Mucosa of descending colon (tissue), 3 donors: ENCODE results near the gene BCL6. TPM values are rescaled to one million over a fixed set of nuclear protein-coding genes. Genes with fewer than 3 reads are reported as not detected.

ENCODE experiments used
- ATAC-seq: fragments of 200-7000 bp; cut with Tn5 transposase; one replicate; pipeline ENCODE4 v1.9.1; 2020; ENCODE audit warnings: mild to moderate bottlenecking, moderate library complexity
- DNase-seq, 3 donors: peaks; one replicate each; pipeline ENCODE4 v3.0.0-alpha.2; 2020
- H3K36me3 ChIP-seq: fragments of 200-600 bp; one replicate; pipeline ENCODE4 v1.8.0; 2021; ENCODE audit warnings: low read depth, mild to moderate bottlenecking
- H3K4me1 ChIP-seq: fragments of 200-600 bp; one replicate; pipeline ENCODE4 v1.8.0; 2021; ENCODE audit warnings: low read depth, mild to moderate bottlenecking
- H3K4me3 ChIP-seq: fragments of 200-600 bp; one replicate; pipeline ENCODE4 v1.8.0; 2021; ENCODE audit warnings: mild to moderate bottlenecking
- H3K9me3 ChIP-seq: fragments of 200-600 bp; one replicate; pipeline ENCODE4 v1.8.0; 2021; ENCODE audit warnings: mild to moderate bottlenecking
- CTCF ChIP-seq: fragments of 200-600 bp; IDR thresholded peaks from one replicate; pipeline ENCODE4 v1.8.0; 2022; ENCODE audit warnings: antibody characterized with exemption, mild to moderate bottlenecking
- intact Hi-C, 2 donors: fragments of 100-400 bp; cut with DNase I in 1 of 2; cut with micrococcal nuclease in 1 of 2; formaldehyde crosslinking; loops; one replicate each; pipeline versions ENCODE4 v1.11.0 to v1.11.1; 2022; cut with DNase I, micrococcal nuclease
- total RNA-seq, 3 donors: library from RNA; stranded (reverse); fragmentation: NEBNext Ultra II Directional in 2 of 3; extraction: Animal tissue kit (Norgen Biotek cat#: 25700) in 2 of 3; gene quantifications; one replicate each; pipeline versions ENCODE4 v1.2.1 to v1.2.4, GENCODE V29; 2021 to 2023
- donor health status: DM: no; HTN: no; CAD: no; lungs with moderate emphysema.
- donor health status: DM: no; HTN: no; CAD: no.
- donor health status: DM: no; HTN: yes; CAD: no.

The BCL6 gene
- total RNA-seq, 3 donors from 2014 or later, result 10.9 to 133 (median 23.8) TPM

DNA sequence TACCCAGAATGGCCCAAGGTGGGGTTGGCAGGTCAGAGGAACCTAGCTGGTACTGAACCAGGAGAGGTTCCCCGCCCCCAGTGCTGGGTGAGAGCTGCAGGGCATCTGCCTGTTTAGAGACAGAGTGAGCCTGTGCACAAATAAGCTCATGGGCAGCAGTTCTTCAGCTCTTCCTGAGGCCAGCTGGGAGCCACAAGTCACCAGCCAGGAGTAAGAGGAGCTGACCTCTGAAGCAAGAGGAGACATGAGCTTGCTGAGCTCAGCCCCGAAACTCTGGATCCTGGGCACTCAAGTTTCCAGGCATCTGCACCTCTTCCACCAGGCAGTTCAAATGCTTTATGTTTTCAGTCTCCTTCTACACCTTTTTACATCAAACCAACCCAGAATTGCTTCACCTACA is 45.0 kb downstream of the BCL6 start:
- H3K4me3 ChIP-seq, result no peak overlapping the region
- no peak for TF ChIP-seq CTCF
- H3K36me3 ChIP-seq, result no peaks in the 10 kb centered on the region
- no peaks in the 10 kb centered on the region for H3K9me3 ChIP-seq
- DNase-seq (no peak), ATAC-seq (no peak)
- intact Hi-C loops, result no loop called here
- H3K4me1 ChIP-seq, result no peaks in the 10 kb centered on the region

DNA sequence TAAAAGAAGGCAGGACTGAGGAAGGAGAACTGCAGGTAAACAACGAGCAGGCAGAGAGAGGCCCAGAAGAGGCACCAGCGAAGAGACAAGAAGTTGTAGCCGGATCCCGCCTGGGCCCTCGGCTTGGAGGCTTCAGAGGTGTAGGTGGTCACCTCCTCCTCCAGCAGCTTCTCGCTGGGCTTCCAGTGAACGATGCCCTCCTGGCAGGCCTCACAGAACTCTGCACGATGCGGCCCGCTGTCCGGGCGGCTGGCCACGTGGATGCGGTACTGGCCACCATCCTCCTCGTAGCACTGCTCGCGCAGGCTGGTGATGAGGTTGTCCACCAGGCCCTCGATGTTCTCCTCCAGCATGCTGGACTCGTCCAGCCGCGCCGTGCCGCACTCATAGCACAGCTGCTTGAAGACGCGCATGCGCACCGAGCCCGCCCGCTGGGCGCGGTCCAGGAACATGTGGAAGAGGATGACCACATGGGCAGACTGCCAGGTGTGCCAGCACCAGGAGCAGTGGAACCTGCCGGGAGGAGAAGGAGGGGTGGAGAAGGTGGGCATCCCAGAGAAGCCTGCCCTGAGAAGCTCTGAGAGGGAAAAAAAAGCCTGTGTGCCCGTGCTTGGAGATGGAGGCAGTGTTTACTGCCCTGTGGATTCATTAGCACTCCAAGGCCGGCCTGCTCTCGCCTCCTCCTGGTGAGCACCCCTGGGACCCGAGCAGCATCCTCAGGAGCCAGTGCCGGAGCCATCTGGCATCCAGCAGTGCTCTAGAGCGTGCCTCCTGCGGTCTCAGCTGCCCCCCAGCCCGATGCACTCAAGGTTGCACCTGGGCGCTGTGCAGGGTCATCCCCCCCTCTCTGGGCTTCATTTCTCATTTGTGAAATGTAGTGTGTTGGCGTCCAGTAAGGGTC is 46.5 kb downstream of the BCL6 start:
- no peak for TF ChIP-seq CTCF
- intact Hi-C loops, result no loop called here
- ATAC-seq (no peak), DNase-seq (no peak)
- Histone ChIP-seq H3K4me1 (no peaks in the 10 kb centered on the region), H3K36me3 (no peaks in the 10 kb centered on the region), H3K4me3 (no peak overlapping the region), H3K9me3 (no peaks in the 10 kb centered on the region)

- Histone ChIP-seq H3K9me3 (no peaks in the 10 kb centered on the region), H3K4me1 (no peaks in the 10 kb centered on the region), H3K4me3 (no peak overlapping the region), H3K36me3 (no peaks in the 10 kb centered on the region)
- no peak for TF ChIP-seq CTCF
- ATAC-seq (no peak), DNase-seq (no peak)
- intact Hi-C loops, result no loop called here
Observed at GRCh38 chr3:187696021-187696420, 49.2 kb downstream of the BCL6 start.

- Histone ChIP-seq H3K9me3 (no peaks in the 10 kb centered on the region), H3K4me3 (no peak overlapping the region), H3K36me3 (no peaks in the 10 kb centered on the region), H3K4me1 (no peaks in the 10 kb centered on the region)
- ATAC-seq (no peak), DNase-seq (no peak)
- intact Hi-C loops, result no loop called here
- TF ChIP-seq CTCF, result no peak
Observed at GRCh38 chr3:187695449-187695848, 49.8 kb downstream of the BCL6 start.

- intact Hi-C loops, result no loop called here
- Histone ChIP-seq H3K36me3 (no peaks in the 10 kb centered on the region), H3K9me3 (no peaks in the 10 kb centered on the region), H3K4me1 (no peaks in the 10 kb centered on the region), H3K4me3 (no peak overlapping the region)
- DNase-seq, result no peak
- ATAC-seq, result no peak
- no peak for TF ChIP-seq CTCF
Observed at GRCh38 chr3:187694801-187695200, 50.5 kb downstream of the BCL6 start.
